ENCODE results near the gene TESK1. TPM values are rescaled to one million over a fixed set of nuclear protein-coding genes. Genes with fewer than 3 reads are reported as not detected.
"Not testable (repeated sequence)": the region's sequence is repeated elsewhere in the genome, so short reads cannot be mapped to it uniquely, and the experiment has no call there.

TESK1 gene
- total and polyA plus RNA-seq, 4 donors = 3.7 to 12.5 (median 6.8) TPM

DNA sequence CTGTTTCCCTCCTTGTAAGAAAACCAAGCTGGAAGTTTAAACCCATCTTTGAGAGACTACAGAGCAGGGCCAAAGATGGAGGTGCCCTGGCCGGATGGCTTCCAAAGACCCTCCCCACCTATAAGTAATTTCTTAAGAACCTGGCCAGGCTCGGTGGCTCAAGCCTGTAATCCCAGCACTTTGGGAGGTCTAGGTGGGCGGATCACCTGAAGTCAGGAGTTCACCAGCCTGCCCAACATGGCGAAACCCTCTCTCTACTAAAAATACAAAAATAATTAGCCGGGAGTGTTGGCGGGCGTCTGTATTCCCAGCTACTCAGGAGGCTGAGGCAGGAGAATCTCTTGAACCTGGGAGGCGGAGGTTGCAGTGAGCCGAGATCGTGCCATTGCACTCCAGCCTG is 40.7 kb downstream of the TESK1 start:
- H3K4me3 ChIP-seq (ENCODE audit: low read depth in 1 of 3, low read length in 3 of 3); H3K36me3 ChIP-seq (ENCODE audit: control insufficient read depth in 4 of 4, insufficient read depth in 3 of 4, low read depth in 1 of 4, low read length in 3 of 4); H3K27me3 ChIP-seq (ENCODE audit: control insufficient read depth in 4 of 4, insufficient read depth in 4 of 4, low read length in 3 of 4); H3K4me1 ChIP-seq (ENCODE audit: control insufficient read depth in 4 of 4, insufficient read depth in 4 of 4, low read length in 3 of 4); H3K9me3 ChIP-seq (ENCODE audit: control insufficient read depth in 4 of 4, low read length in 3 of 4); DNase-seq (ENCODE audit: low spot score): not testable (repeated sequence)
- H3K9ac ChIP-seq (ENCODE audit: low read depth in 1 of 2, low read length in 2 of 2) = peak overlapping the region in 1 of 2 donors; percentile 83
- 54% methylated on average over 10 of the region's 10 CpGs for WGBS
- H3K27ac ChIP-seq (ENCODE audit: low read depth in 1 of 2, low read length in 2 of 2) = peak overlapping the region in 1 of 2 donors; percentile 82

DNA sequence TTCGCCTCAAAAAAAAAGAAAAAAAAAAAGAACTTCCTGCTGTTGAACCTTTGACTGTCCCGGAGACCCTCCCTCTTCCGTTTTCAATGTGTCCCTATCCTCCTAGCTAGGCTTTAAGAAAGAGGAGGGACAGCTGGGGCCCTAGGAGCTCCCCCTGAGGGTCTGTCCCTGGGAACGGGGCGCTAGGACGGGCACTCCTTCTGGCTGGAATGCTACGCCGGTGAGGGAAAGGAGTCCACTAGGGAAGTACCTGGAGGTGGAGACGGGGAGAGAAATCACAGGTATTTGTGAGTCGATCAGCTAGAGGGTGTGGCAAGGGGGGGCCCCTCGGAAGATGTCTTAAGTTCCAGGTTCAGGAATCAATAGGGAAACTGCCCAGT is 41.1 kb downstream of the TESK1 start:
- H3K36me3 ChIP-seq (ENCODE audit: control insufficient read depth in 4 of 4, insufficient read depth in 3 of 4, low read depth in 1 of 4, low read length in 3 of 4) = no peaks in the 10 kb centered on the region
- H3K9me3 ChIP-seq (ENCODE audit: control insufficient read depth in 4 of 4, low read length in 3 of 4) = no peaks in the 10 kb centered on the region
- peak overlapping the region; percentile 83 to 91 for H3K9ac ChIP-seq (ENCODE audit: low read depth in 1 of 2, low read length in 2 of 2)
- peaks cover 0 to 8% (median 2%) of the 10 kb centered on the region in 4 donors for H3K4me1 ChIP-seq (ENCODE audit: control insufficient read depth in 4 of 4, insufficient read depth in 4 of 4, low read length in 3 of 4)
- peak; percentile 53 for DNase-seq (ENCODE audit: low spot score)
- 12% methylated on average over 11 of the region's 11 CpGs for WGBS
- H3K27me3 ChIP-seq (ENCODE audit: control insufficient read depth in 4 of 4, insufficient read depth in 4 of 4, low read length in 3 of 4) = no peaks in the 10 kb centered on the region
- H3K27ac ChIP-seq (ENCODE audit: low read depth in 1 of 2, low read length in 2 of 2) = peak overlapping the region; percentile 70 to 82
- H3K4me3 ChIP-seq (ENCODE audit: low read depth in 1 of 3, low read length in 3 of 3) = peak overlapping the region; percentile 36 to 74 (median 52)
- TF ChIP-seq TAF1 (conservative IDR thresholded peaks at IDR 0.05) = peak; percentile 17
- TF ChIP-seq HNF4G (IDR thresholded peaks at IDR 0.05) = no peak
- TF ChIP-seq NR2F2 (IDR thresholded peaks at IDR 0.05) = no peak

DNA sequence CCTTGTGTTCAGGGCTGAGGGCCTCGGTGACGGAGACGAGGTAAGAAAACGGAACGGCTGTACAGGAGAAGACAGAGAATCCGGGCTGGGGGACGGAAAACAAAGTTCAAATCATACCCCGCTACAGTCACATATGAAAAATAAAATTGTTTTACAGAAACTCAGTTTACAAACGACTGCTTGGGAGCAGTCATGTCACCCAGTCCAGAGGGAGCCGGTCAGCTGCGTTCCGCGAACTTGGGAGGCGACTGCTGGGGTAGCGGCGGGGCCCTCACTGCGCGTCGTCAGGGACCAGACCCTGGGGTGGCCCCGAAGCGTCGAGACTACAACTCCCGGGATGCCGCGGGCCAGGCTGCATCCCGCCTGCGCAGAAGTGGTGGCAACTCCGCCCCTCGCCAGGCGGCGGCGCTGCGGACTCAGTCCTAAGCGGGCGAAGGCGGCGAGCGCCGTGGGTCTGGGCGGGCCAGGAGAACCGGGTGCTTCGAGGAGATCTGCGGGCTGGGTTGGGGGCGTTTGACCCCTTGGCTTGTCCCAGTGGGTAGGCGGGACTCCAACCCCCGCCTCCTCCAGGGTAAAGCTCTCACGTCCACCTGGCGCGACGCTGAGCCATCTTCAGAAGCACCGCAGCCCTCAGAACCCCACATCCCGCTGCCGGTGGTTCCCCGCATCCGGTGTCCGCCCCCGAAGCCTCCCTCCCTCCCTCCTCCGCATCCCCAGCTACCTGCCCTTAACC is 41.6 kb downstream of the TESK1 start:
- Histone ChIP-seq H3K27me3 (ENCODE audit: control insufficient read depth in 4 of 4, insufficient read depth in 4 of 4, low read length in 3 of 4) (no peaks in the 10 kb centered on the region), H3K4me1 (ENCODE audit: control insufficient read depth in 4 of 4, insufficient read depth in 4 of 4, low read length in 3 of 4) (peaks cover 0 to 8% (median 2%) of the 10 kb centered on the region in 4 donors)

More for the DNA sequence above, 41.6 kb downstream of the TESK1 start:
- H3K9ac ChIP-seq (ENCODE audit: low read depth in 1 of 2, low read length in 2 of 2) = peak overlapping the region; percentile 83 to 91
- DNase-seq (ENCODE audit: low spot score) = peak; percentile 93
- WGBS = under 1% methylated on average over 58 of the region's 58 CpGs
- H3K27ac ChIP-seq (ENCODE audit: low read depth in 1 of 2, low read length in 2 of 2) = peak overlapping the region; percentile 70 to 82
- no peaks in the 10 kb centered on the region for H3K9me3 ChIP-seq (ENCODE audit: control insufficient read depth in 4 of 4, low read length in 3 of 4)
- peak overlapping the region; percentile 36 to 74 (median 52) for H3K4me3 ChIP-seq (ENCODE audit: low read depth in 1 of 3, low read length in 3 of 3)
- peak; percentile 60 for TF ChIP-seq YY1 (IDR thresholded peaks at IDR 0.05)
- peak; percentile 24 for TF ChIP-seq TAF1 (conservative IDR thresholded peaks at IDR 0.05)
- no peak for TF ChIP-seq NR2F2 (IDR thresholded peaks at IDR 0.05)
- no peak for TF ChIP-seq GABPA (IDR thresholded peaks at IDR 0.05 in 1 of 2, conservative IDR thresholded peaks at IDR 0.05 in 1 of 2)
- TF ChIP-seq, protein P1, sequence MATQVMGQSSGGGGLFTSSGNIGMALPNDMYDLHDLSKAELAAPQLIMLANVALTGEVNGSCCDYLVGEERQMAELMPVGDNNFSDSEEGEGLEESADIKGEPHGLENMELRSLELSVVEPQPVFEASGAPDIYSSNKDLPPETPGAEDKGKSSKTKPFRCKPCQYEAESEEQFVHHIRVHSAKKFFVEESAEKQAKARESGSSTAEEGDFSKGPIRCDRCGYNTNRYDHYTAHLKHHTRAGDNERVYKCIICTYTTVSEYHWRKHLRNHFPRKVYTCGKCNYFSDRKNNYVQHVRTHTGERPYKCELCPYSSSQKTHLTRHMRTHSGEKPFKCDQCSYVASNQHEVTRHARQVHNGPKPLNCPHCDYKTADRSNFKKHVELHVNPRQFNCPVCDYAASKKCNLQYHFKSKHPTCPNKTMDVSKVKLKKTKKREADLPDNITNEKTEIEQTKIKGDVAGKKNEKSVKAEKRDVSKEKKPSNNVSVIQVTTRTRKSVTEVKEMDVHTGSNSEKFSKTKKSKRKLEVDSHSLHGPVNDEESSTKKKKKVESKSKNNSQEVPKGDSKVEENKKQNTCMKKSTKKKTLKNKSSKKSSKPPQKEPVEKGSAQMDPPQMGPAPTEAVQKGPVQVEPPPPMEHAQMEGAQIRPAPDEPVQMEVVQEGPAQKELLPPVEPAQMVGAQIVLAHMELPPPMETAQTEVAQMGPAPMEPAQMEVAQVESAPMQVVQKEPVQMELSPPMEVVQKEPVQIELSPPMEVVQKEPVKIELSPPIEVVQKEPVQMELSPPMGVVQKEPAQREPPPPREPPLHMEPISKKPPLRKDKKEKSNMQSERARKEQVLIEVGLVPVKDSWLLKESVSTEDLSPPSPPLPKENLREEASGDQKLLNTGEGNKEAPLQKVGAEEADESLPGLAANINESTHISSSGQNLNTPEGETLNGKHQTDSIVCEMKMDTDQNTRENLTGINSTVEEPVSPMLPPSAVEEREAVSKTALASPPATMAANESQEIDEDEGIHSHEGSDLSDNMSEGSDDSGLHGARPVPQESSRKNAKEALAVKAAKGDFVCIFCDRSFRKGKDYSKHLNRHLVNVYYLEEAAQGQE (IDR thresholded peaks at IDR 0.05) = no peak
- TF ChIP-seq JUND (IDR thresholded peaks at IDR 0.05) = no peak
- peak; percentile 88 to 90 for TF ChIP-seq RAD21 (IDR thresholded peaks at IDR 0.05)
- TF ChIP-seq, protein P2, sequence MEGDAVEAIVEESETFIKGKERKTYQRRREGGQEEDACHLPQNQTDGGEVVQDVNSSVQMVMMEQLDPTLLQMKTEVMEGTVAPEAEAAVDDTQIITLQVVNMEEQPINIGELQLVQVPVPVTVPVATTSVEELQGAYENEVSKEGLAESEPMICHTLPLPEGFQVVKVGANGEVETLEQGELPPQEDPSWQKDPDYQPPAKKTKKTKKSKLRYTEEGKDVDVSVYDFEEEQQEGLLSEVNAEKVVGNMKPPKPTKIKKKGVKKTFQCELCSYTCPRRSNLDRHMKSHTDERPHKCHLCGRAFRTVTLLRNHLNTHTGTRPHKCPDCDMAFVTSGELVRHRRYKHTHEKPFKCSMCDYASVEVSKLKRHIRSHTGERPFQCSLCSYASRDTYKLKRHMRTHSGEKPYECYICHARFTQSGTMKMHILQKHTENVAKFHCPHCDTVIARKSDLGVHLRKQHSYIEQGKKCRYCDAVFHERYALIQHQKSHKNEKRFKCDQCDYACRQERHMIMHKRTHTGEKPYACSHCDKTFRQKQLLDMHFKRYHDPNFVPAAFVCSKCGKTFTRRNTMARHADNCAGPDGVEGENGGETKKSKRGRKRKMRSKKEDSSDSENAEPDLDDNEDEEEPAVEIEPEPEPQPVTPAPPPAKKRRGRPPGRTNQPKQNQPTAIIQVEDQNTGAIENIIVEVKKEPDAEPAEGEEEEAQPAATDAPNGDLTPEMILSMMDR (IDR thresholded peaks at IDR 0.05; ENCODE audit: low read depth, low read length, missing input control) = peak; percentile 93
- TF ChIP-seq FOXA2 (IDR thresholded peaks at IDR 0.05) = no peak
- TF ChIP-seq HNF4G (IDR thresholded peaks at IDR 0.05) = no peak
- TF ChIP-seq, protein P3, sequence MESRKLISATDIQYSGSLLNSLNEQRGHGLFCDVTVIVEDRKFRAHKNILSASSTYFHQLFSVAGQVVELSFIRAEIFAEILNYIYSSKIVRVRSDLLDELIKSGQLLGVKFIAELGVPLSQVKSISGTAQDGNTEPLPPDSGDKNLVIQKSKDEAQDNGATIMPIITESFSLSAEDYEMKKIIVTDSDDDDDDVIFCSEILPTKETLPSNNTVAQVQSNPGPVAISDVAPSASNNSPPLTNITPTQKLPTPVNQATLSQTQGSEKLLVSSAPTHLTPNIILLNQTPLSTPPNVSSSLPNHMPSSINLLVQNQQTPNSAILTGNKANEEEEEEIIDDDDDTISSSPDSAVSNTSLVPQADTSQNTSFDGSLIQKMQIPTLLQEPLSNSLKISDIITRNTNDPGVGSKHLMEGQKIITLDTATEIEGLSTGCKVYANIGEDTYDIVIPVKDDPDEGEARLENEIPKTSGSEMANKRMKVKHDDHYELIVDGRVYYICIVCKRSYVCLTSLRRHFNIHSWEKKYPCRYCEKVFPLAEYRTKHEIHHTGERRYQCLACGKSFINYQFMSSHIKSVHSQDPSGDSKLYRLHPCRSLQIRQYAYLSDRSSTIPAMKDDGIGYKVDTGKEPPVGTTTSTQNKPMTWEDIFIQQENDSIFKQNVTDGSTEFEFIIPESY (IDR thresholded peaks at IDR 0.05) = no peak
- H3K36me3 ChIP-seq (ENCODE audit: control insufficient read depth in 4 of 4, insufficient read depth in 3 of 4, low read depth in 1 of 4, low read length in 3 of 4) = no peaks in the 10 kb centered on the region
